NCI-H82 treated with DMSO at 0.1 percent for 48 hours (cell line): ENCODE data around the gene GMCL1.
"Not testable (repeated sequence)": the region's sequence is repeated elsewhere in the genome, so short reads cannot be mapped to it uniquely, and the experiment has no call there.

Source experiments
- DNase-seq: peaks from one replicate; lab custom pipeline; 2025; ENCODE audit not compliant: unreplicated experiment; lab: John Stamatoyannopoulos, UW

Gene GMCL1

DNA sequence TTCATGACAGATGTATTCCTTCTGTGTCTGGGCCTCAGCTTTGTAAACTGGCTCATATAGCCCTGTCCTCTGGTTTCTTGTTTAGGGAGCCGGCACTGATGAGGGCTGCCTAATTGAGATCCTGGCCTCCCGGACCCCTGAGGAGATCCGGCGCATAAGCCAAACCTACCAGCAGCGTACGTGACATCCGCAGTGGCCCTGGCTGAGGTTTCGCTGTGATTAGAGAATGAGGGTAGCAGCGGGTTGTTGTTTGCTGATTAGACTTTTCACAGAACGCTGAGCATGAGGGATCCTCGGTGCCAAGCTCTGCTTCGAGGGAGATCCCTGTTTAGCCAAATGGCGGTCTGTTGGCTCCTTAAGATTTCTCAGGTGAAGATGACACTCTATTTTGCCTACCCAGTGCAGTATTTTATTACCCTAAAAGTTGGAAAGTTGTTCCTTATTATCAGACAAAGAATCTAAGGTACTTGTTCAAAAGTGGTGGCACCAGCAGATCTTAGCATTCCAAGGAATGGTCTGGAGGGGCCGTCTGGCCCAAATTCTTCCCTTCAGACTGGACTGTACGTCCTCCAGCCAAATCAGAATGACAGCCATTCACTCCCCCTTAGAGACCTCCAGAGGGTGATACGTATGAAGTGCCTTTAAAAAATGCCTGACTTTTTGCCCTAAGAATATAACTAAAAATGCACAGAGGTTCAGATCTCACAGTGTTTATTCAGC lies 21.5 kb upstream of the GMCL1 start:
- no peak for DNase-seq

DNA sequence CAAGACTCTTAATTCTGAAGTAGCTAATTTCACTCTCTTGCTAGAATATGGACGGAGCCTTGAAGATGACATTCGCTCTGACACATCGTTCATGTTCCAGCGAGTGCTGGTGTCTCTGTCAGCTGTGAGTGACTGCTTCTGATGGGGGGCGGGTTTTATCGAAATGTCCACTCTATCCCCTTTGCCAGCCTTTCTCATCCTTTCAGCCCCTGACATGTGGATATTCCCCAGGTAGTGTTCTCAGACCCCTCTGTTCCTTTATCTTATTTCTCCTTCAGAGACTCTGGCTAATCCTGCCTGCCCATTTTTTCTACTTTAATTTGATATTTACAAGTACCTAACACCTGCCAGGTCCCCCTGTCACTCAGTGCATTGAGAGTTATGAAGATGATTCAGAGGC lies 18.9 kb upstream of the GMCL1 start:
- DNase-seq = no peak

DNA sequence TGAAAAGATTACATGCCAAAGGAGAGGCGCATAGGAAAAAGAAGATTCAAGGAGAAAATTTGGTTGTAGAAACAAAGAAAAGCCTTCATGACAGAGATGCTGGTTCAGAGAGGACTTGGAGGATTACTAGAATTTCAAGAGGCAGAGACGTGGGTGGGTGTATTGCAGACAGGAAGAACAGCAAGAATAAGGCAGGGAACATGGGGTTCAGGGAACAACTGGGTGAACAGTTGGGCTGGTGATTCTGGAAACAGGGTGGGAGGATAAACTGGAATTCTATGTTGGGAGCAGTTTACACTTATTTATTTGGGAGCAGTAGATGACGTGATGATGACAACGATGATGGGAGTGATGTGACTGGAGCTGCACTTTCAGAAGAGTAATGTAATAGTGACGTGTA lies 18.4 kb upstream of the GMCL1 start:
- no peak for DNase-seq

DNA sequence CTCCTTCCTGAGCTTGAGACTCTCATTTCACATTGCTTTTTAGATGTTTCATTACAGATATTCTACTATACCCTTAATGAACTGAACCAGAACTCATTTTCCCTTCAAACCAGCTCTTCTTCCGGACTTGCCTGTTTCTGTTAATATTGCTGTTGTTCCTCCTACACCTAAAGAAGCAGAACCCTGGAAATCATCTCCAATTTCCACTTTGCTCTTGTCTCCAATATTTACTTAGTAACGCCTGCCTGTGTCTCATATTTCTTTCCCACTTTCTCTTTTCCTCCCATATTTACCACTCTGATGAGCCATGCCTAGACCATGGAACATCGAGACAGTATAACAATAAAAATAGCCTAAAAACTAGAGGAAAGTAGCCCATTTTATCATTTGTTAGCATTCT lies 17.9 kb upstream of the GMCL1 start:
- DNase-seq = no peak

DNA sequence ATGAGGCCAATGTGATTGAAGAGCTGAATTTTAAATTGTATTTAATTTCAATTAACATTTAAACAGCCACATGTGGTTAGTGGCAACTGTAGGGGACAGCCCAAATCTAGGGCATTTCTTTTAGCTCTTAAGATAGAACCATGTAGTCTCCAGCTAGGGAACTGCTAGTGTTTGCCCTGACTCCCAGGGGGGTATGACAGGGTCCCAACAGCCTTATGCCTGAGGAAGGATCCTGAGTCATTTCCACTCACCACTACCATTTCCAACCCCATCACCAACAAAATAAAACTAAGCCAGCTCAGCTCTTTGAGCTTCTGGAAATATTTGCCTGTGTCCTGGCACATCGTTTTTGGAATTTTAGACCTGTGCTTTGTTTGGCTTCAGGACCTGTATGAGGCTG lies 13.7 kb upstream of the GMCL1 start:
- DNase-seq = no peak

DNA sequence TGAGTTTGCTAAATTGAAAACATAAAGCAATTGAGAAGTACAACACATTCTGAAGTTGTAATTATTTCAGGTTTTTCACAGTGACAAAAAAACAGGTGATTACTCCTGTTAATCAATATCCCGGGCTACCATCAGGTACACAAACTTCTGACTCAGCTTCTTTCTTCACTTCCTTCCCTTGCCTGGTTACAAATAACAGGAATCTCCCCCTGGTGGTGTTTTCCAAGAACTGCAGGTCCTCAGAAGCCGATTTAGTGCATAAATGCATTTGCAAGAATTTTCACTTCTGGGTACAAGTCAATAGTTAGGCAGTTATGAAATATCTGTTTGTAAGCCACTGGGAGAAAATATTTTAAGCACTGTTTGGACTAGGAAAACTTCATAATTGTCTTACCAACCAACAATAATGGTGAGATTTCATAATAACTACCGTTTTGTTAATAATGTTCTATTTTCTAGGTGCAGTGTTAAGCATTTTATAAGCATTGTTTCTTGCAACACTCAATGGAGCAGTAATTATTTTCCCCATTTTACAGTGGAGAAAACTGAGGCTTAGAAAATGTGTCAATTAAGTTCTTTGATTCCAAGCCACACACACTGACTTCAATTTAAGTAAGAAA lies 12.4 kb upstream of the GMCL1 start:
- peak; percentile 84 for DNase-seq

DNA sequence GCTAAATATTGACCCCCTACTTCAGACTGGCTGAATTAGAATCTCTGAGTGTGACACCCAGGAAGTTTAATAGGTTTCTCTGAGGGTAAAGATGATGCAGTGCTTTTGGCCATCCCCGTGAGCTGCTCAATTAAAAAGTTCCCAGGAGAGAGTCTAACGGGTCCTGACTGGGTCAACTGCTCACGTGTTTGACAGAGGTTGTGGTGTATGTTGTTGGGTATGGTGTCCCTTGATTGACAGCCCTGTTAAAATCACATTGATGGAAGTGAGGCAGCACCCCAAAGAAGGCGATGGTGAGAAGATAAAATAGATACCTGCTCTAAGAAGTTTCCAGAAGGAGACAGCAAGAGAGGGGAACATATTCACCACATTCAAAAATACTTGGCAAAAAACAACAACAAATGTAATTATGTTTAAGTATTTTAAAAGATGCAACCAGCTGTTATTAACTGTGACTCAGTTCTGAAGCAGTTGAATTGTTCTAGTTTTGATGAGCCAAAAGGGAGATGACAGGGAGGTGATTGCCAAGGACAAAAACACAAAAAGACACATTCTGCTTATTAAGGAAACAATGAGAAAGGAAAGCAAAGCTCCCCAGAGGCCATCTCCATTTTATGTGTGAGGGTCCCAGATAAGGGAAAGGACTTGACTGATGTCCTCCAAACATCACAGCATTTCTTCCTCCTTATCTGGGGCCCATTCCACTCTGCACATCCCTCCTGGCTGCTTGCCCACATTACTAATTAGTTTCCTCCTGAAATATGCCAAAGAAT lies 11.5 kb upstream of the GMCL1 start:
- no peak for DNase-seq

DNA sequence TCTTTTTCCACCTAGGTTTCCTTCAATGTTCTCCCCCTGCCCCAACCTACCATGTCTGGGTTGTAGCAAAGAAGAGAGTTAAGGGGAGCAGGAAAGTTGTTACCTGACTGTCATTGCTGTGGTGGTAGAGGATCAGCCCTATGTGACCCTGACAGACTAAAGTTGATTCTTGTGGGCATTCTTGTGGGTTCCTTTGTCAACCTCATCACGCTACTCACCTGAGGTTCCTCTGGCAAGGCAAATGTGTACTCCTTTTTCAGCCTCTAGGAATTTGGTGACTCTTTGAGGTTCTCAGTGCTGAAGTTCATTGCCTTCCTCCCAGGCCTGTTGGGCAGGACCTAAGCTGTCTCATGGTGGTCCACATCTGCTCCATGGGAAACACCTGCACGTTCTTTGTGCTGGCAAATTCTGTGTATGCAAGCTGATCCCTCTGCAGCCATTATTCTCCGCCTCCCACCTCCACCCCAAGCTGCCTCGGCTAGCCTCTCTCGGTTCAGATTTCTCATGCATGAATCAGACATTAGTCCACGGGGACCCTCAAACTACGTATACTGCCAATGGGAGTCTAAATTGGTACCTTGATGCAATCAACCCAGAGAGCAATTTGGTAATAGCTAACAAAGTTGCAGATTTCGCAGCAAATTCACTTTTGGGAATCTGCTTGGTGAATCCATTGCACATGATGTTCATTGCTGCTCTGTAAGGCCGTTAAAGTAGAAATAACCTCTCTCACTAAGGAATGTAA lies 1.5 kb upstream of the GMCL1 start:
- no peak for DNase-seq

DNA sequence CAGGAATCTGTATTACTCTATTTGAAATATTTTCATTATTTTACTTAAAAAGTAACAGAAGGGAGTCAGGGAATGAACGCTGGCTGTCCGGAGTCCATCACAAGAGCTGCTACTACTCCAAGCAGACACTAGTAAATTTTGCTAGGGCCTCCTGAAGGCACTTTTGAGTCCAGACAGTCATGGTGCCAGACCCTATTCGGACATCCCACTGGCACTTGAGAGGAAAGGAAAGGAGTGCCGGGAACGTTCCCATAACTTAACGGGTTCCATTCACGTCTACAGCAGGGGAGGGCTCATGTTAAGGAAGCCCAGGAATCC lies 563 bp upstream of the GMCL1 start:
- no peak for DNase-seq

DNA sequence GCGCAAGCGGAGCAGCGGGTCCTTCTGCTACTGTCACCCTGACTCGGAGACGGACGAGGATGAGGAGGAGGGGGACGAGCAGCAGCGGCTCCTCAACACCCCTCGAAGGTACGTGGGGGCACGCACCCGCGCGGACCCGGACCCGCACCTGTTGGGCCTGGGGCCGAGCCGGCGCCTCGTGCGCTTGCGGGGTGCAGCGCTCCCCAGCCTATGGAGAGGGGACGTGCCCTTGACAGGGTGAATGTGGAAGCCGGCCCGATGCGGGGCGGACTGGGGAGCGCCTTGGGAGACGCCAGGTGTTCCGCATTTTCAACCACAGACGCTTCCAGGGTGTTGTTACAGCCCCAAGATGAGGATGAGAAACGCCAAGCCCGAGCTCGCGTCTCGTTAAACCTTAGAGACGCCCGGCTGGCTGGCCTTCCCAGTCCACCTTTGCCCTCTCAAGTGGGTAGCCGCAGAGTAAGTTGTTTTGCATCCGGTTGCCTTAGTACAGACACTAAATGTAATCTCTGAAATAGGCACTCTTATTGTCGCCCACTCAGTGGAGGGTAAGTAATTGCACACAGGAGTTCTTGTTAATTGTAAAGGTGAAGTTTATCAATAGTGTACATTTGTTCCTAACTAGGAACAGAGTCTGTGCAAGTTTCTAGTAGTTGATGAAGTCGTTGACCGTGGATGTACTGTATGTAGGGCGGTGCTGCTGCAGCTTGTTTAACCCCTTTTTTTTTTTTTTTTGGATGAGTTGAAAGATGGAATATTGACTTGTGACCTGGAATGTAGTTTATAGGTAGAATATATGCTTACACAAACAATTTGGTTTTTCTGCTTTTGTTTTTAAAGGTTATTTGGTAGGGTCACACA lies 815 bp downstream of the GMCL1 start:
- no peak for DNase-seq

DNA sequence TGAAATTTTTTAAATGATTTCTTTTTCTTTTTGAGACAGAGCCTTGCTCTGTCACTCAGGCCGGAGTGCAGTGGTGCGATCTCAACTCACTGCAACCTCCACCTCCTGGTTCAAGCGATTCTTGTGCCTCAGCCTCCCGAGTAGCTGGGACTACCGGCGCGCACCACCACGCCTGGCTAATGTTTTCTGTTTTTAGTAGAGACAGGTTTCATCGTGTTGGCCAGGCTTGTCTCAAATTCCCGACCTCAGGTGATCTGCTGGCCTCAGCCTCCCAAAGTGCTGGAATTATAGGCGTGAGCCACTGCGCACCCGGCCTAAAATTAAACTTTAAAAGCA lies 1.4 kb downstream of the GMCL1 start:
- not testable (repeated sequence) for DNase-seq

DNA sequence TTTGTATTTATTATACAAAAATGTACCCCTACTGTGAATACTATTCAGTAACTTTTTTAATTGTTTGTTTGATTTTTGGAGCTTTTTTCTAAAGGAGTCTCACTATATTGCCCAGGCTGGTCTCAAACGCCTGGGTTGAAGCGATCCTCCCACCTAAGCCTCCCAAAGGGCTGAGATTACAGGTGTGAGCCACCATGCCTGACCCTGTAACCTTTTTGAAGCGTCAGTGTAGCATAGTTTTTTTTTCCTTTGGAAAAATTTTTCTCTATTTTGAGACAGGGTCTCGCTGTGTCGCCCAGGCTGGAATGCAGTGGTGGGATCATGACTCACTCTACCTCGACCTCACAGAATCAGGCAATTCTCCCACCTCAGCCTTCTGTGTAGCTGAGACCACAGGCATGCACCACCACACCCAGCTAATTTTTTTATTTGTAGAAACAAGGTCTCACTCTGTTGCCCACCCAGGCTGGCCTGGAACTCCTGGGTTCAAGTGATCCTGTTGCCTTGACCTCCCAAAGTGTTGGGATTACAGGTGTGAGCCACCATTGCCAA lies 2.0 kb downstream of the GMCL1 start:
- DNase-seq = no peak

DNA sequence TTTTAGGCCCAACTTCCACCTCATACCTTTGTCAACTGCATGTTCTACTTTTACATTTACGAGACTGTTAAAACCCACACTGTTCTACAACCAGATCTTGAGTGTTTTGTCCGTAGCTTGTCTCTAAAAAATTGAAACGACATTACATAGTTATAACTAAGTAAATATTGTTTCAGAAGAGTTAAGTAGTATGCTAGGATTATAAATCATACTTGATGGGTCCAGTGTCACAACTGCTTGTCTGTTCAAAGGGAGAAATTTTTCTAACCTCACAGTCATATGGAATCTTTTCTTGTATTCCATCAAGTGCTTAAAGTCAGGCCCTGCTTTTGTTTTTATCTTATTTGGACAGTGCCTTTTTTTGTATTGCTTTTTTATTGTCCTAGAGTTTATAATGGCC lies 4.3 kb downstream of the GMCL1 start:
- no peak for DNase-seq

DNA sequence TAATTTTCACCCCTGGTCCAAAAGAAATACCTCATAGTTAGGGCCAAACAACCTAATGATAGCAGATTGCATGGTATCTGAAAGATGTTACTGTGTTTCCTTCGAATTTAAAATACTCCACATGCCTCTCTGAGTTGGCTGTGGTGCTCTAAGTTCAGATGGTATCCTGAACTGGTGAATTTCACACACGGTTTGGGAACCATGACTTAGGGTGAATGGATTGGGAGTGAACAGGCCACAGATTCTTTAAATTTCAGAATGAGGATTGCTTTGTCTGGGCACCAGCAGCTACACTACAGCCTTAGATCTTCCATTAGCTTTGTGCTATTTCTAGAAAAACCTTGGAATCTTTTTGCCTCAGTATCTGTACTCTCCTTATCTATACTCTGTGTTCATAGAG lies 6.2 kb downstream of the GMCL1 start:
- no peak for DNase-seq

DNA sequence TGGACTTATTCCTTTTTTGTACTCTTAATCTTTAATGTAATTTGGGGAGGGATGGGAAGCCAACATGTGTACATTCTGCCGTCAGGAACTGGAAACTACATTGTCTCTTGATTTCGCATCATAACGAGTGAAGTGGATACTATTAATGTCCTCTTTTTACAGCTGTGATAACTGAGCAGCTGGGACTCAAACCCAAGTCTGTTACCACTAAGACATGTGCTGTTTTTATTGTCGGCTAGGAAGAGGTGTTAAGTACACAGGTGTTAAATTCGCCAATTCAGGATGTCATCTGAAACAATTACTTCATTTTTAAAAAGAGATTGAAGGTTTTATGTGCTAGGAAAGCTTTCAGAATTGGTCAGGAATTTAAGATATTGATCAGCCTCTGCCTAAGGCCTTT lies 6.9 kb downstream of the GMCL1 start:
- DNase-seq = no peak

DNA sequence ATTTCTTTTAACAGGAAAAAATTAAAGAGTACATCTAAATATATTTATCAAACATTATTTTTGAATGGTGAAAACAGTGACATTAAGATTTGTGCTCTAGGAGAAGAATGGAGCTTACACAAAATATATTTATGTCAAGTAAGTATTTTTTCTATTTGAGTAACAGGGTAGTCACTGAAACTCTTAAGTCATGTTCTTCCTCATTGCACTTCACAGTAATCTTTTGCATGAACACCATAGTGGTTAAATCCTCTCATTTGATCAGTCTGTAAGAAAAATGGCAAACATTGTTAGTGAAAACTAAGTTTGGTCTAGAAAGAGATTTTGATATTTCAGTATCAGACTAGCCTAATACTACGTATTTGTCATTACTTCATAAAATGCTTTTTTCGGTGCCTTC lies 8.1 kb downstream of the GMCL1 start:
- no peak for DNase-seq

DNA sequence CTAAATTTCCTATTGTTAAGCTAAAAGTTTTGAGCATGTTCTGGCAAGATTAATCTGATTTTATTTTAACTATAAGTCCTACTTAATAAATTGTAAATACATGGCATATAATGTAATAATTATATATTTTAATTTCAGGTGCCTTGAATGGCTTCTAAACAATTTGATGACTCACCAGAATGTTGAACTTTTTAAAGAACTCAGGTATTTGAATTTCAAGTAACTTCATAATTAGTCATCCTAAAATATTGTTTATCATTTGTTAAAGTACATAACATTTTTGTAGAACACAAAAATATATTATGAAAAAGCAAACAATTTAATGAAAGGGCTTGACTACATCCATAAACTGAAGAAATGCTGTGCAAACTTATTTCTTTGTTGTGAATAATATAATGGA lies 14.5 kb downstream of the GMCL1 start:
- no peak for DNase-seq

DNA sequence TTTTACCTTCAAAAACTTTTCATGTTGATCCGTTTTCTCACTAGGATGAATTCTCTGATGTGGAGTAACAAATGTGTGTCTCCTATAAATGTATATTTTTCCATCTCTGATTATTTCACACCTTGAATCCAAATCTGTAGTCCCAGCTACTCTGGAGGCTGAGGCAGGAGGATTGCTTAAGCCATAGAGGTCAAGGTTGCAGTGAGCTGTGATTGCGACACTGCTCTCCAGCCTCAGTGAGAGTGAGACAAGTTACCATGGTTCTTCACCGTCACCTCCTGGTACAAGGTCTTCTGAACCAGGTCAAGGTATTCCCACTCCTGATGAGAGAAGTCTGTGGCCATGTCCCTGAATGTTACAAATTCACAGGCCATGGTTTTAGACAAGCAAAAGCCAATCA lies 15.1 kb downstream of the GMCL1 start:
- DNase-seq = no peak

DNA sequence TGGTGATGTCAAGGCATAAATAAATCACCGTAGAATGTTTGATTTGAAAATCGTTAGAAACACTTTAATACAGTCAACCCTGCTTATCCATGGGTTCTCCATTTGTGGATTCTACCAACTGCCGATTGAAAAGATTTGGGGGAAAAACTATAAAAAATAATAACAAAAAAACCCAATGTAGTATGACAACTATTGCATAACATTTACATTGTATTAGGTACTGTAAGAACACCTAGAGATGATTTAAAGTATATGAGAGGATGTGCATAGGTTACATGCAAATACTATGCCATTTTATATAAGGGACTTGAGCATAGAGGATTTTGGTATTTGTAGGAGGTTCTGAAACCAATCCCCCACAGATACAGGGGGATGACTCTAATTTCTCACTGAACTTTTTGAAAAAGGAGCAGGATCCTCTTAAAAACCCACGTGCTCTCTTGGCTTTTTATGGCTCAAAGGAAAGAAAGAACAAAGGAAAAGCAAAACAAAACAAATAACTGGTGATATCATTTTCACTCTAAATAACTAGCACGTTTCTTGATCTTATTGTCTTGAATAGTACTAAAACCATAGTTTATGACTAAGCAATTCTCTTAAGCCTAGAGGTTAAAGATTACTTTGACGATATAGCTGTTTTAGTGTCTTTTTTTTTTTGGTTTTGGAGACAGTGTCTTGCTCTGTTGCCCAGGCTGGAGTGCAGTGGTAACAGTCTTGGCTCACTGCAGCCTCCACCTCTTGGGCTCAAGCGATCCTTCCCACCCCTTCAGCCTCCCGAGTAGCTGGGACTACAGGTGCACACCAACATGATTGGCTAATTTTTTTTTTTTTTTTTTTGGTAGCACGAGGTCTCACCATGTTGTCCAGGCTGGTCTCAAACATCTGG lies 17.0 kb downstream of the GMCL1 start:
- no peak for DNase-seq
